Ascending aorta (tissue), 2 donors: Measurements from ENCODE around the gene ITGA11. TPM values are rescaled to one million over a fixed set of nuclear protein-coding genes. Genes with fewer than 3 reads are reported as not detected.

Experiments
- DNase-seq, 2 donors: peaks; one replicate each; pipeline ENCODE4 v3.0.0-alpha.2; 2019; ENCODE audit warnings: low spot score in 2 of 2
- H3K27ac ChIP-seq, 2 donors: fragments of 200-600 bp; sonication (generic); one replicate each; pipeline ENCODE4 v1.5.1; 2016 to 2017; ENCODE audit warnings: mild to moderate bottlenecking in 1 of 2
- H3K27me3 ChIP-seq: fragments of 200-600 bp; sonication (generic); one replicate; pipeline ENCODE4 v1.5.1; 2017
- H3K36me3 ChIP-seq, 2 donors: fragments of 200-600 bp; sonication (generic); one replicate each; pipeline ENCODE4 v1.5.1; 2016
- H3K4me1 ChIP-seq, 2 donors: fragments of 200-600 bp; sonication (generic); one replicate each; pipeline ENCODE4 v1.5.1; 2016 to 2017; ENCODE audit warnings: mild to moderate bottlenecking in 1 of 2
- H3K4me3 ChIP-seq, 2 donors: fragments of 200-600 bp; sonication (generic); one replicate each; pipeline ENCODE4 v1.5.1; 2016 to 2017; ENCODE audit warnings: mild to moderate bottlenecking in 1 of 2
- H3K9me3 ChIP-seq, 2 donors: fragments of 200-600 bp; sonication (generic); one replicate each; pipeline ENCODE4 v1.5.1; 2016
- intact Hi-C: fragments of 100-400 bp; cut with DNase I; formaldehyde crosslinking; loops from one replicate; pipeline ENCODE4 v1.15.1; 2023
- total RNA-seq: library from RNA; depleted of rRNA; stranded (reverse); fragments of >200 nt; gene quantifications from one replicate; pipeline ENCODE4 v1.1.0, GENCODE V29; 2016
- TF ChIP-seq, protein P1 (sequence below), 3 experiments: fragments of 200-600 bp in 2 of 3; fragments of 450-650 bp in 1 of 3; sonication (generic) in 2 of 3; IDR thresholded peaks; one replicate each; pipeline ENCODE4 v1.5.1; 2016 to 2019; ENCODE audit warnings: antibody characterized with exemption in 3 of 3, mild to moderate bottlenecking in 1 of 3, moderate library complexity in 1 of 3

ITGA11 gene
- total RNA-seq, 1 donor from 2014 or later = 136 TPM

DNA sequence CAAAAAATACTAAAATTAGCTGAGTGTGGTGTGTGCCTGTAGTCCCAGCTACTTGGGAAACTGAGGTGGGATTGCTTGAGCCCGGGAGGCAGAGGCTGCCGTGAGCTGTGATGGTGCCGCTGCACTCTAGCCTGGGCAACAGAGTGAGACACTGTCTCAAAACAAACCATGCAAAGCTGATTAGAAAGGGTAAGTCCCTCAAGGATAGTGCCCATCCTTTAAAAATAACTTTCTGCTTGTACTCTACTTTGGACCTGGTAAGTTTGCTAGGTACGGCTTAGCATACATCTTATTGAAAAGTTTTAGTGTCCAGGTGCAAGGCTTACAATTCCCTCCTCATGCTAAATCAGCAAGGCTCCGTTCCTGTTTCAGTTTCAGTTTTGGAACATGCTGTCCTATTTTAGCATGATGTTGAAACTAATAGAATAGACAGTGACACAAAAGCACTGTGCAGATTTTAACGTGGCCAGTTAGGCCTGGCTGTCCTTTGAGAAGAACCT is 133.0 kb downstream of the ITGA11 start:
- peaks cover 0 to 16% of the 10 kb centered on the region in 2 donors for H3K4me1 ChIP-seq
- peak overlapping the region; percentile 35 to 60 for H3K27ac ChIP-seq
- H3K36me3 ChIP-seq = peaks cover 19 to 56% of the 10 kb centered on the region in 2 donors
- intact Hi-C loops = loop anchor here (2.0 to 5.0 kb wide), 2 partner anchors 20 to 42 kb away; no protein-coding TSS in a partner anchor
- peak in 1 of 2 donors; percentile 31 for DNase-seq
- no peaks in the 10 kb centered on the region for H3K27me3 ChIP-seq
- peak overlapping the region; percentile 43 to 50 for H3K4me3 ChIP-seq
- H3K9me3 ChIP-seq = no peaks in the 10 kb centered on the region
- TF ChIP-seq, protein P1, sequence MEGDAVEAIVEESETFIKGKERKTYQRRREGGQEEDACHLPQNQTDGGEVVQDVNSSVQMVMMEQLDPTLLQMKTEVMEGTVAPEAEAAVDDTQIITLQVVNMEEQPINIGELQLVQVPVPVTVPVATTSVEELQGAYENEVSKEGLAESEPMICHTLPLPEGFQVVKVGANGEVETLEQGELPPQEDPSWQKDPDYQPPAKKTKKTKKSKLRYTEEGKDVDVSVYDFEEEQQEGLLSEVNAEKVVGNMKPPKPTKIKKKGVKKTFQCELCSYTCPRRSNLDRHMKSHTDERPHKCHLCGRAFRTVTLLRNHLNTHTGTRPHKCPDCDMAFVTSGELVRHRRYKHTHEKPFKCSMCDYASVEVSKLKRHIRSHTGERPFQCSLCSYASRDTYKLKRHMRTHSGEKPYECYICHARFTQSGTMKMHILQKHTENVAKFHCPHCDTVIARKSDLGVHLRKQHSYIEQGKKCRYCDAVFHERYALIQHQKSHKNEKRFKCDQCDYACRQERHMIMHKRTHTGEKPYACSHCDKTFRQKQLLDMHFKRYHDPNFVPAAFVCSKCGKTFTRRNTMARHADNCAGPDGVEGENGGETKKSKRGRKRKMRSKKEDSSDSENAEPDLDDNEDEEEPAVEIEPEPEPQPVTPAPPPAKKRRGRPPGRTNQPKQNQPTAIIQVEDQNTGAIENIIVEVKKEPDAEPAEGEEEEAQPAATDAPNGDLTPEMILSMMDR (IDR thresholded peaks at IDR 0.05) = no peak

DNA sequence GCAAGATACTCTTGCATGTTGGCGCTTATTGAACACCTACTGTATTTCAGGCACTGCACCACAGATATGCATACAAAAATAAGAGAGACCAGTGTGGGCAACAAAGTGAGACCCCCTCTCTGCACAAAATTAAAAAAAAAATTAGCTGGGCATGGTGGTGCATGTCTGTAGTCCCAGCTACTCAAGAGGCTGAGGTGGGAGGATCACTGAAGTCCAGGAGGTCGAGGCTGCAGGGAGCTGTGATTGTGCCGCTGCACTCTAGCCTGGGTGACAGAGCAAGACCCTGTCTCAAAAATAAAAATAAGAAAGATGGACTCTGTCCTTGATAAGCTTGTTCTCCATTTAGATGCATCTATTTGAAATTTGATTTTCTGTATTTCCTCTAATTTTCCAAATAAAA is 133.6 kb downstream of the ITGA11 start:
- Histone ChIP-seq H3K27ac (peak overlapping the region in 1 of 2 donors; percentile 35), H3K4me3 (no peak overlapping the region), H3K9me3 (no peaks in the 10 kb centered on the region), H3K27me3 (no peaks in the 10 kb centered on the region), H3K36me3 (peaks cover 25 to 50% of the 10 kb centered on the region in 2 donors), H3K4me1 (peaks cover 0 to 16% of the 10 kb centered on the region in 2 donors)
- TF ChIP-seq, protein P1 (IDR thresholded peaks at IDR 0.05) = no peak
- DNase-seq = peak in 1 of 2 donors; percentile 22
- intact Hi-C loops = loop anchor here (2.0 to 5.0 kb wide), 2 partner anchors 20 to 41 kb away; no protein-coding TSS in a partner anchor

DNA sequence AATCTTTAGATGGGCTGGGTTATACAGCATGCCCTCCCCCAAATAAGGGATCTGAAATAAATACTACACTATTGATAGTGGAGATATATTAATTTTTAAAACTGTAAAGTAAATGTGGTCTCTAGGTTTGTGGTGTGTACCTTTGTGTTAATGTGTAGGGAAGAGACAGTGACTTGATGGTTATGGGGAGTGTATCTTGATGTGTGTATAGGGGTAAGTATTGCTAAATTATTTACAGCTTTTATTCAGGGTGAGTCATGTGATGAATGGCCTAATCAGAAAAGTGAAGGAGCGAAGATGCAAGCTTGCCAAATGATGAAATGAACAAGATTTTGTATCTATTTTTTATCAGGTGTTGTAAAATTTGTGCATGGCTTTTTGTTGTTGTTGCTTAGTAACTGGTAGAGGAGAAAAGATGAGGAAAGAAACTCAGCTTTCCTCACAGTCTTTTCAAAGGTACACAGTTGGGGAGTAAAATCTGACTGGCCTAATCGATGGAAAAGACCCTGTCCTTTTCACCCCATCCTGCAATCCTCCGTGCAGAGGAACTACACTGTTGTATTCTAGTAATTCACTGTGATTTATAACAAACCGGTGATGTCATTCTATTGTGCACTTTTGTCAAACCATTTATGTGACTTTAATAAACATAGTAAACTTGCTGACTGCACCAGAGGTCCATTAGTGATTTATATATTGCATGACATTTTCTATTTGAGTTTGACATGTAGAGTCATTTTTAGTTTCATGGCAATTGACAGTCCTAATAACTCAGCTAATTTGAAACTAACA is 136.8 kb downstream of the ITGA11 start:
- Histone ChIP-seq H3K9me3 (no peaks in the 10 kb centered on the region), H3K4me1 (peaks cover 0 to 18% of the 10 kb centered on the region in 2 donors), H3K4me3 (no peak overlapping the region), H3K27ac (no peak overlapping the region), H3K27me3 (no peaks in the 10 kb centered on the region), H3K36me3 (peaks cover 18 to 36% of the 10 kb centered on the region in 2 donors)
- intact Hi-C loops = loop anchor here (5.0 kb wide), 1 partner anchor 38 kb away; no protein-coding TSS in a partner anchor
- TF ChIP-seq, protein P1 (IDR thresholded peaks at IDR 0.05) = no peak
- DNase-seq = no peak

DNA sequence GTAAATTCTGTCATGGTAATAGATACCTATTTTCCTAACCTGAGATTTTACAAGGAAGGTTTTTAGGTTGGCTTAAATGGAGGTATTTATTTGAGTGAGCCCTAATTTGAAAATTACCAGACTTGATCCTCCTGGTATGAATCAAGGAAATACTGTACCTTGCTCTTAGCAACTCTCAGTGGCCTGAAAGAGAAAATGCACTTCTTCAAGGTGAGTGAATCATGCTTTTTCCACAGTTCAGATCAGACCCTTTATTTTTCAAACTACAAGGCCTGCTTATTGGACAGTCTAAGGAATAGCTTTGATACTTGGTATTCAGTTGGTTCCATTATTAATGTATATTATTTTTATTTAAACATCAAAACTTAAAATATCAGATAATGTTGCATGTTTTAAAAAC is 139.0 kb downstream of the ITGA11 start:
- no peak overlapping the region for H3K27ac ChIP-seq
- H3K4me1 ChIP-seq = peaks cover 0 to 4% of the 10 kb centered on the region in 2 donors

DNA sequence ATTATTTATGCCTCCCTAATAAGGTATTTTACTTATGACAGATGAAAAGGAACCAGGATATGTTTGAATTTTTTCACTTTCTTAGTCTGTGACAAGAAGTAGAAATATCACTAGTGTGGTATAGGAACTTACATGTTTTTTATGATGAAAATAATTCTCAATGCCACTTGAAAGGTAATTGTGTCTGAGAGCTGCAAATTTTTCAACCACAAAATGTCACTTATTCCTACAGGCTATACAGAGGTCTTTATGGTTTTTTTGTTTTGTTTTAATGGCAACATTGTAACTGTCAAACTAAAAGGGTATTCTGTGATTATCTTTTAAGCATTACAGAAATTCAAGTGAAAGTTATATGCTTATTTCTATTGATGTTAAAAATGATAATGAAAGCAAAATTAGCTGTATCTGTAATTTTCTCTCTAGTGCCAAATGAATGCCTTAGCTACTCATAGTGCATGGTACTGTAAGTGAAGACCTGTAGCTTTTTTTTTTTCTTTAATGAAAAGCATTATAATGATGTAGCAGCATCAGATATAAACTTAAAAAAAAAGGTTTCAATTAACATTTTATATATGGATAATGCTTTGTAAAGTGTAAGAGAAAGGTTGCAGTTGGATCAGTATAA is 139.7 kb downstream of the ITGA11 start:
- Histone ChIP-seq H3K4me1 (peaks cover 0 to 4% of the 10 kb centered on the region in 2 donors), H3K27ac (no peak overlapping the region), H3K36me3 (peaks cover 28 to 34% of the 10 kb centered on the region in 2 donors), H3K9me3 (no peaks in the 10 kb centered on the region), H3K4me3 (no peak overlapping the region), H3K27me3 (no peaks in the 10 kb centered on the region)
- DNase-seq = no peak
- intact Hi-C loops = no loop called here
- TF ChIP-seq, protein P1 (IDR thresholded peaks at IDR 0.05) = no peak

More for the DNA sequence above, 139.0 kb downstream of the ITGA11 start:
- TF ChIP-seq, protein P1 (IDR thresholded peaks at IDR 0.05) = no peak
- peaks cover 28 to 40% of the 10 kb centered on the region in 2 donors for H3K36me3 ChIP-seq
- no peaks in the 10 kb centered on the region for H3K27me3 ChIP-seq
- no peak overlapping the region for H3K4me3 ChIP-seq
- DNase-seq = no peak
- H3K9me3 ChIP-seq = no peaks in the 10 kb centered on the region
- intact Hi-C loops = no loop called here
